NK-92 (cell line): ENCODE results near the gene MX1.

ENCODE experiments used
- DNase-seq: peaks from one replicate; lab custom pipeline; 2025; ENCODE audit not compliant: unreplicated experiment; lab: John Stamatoyannopoulos, UW

Gene MX1

DNA sequence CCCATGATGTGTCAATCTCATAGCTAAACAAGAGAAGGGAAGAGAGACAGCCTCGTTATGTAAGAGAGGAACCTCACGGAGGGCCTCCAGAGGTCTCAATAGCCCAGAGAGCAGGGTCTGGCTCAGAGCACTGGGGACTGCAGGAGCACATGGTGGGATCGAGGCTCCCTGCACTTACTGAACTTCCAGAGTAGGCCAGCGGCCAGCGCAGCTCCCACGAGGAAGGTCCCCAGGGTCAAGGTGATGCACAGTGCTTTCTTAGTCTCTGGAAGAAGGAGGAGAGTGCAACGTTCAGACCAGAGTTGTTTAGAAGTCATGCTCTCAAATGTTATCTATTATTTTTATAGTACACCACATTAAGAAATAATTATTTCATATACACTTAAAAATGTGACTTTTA, 63.3 kb downstream of the MX1 start:
- DNase-seq: no peak

GRCh38 chr21:41490330-41490729, 64.3 kb downstream of the MX1 start:
- DNase-seq: no peak

DNA sequence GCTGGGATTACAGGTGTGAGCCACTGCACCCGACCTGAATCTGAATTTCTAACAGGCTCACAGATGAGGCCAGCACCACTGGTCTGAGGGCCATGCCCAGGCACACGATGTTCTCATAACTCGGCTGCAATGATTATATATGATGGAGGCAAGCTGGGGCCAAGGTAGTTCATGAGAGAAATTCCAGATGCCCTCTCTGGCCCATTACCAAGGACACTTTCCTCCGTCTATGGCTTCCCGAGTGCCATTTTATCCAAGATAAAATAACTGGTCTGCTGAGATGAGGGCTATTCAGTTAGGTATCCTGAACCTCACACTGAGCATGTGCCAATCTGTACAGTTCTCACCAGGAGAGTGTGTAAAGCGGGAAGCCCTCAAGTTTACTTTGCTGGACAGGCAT, 65.4 kb downstream of the MX1 start:
- DNase-seq: no peak

- DNase-seq: no peak
Measured at GRCh38 chr21:41494242-41494641, 68.2 kb downstream of the MX1 start.

- DNase-seq: no peak
Measured at GRCh38 chr21:41497008-41497407, 71.0 kb downstream of the MX1 start.

DNA sequence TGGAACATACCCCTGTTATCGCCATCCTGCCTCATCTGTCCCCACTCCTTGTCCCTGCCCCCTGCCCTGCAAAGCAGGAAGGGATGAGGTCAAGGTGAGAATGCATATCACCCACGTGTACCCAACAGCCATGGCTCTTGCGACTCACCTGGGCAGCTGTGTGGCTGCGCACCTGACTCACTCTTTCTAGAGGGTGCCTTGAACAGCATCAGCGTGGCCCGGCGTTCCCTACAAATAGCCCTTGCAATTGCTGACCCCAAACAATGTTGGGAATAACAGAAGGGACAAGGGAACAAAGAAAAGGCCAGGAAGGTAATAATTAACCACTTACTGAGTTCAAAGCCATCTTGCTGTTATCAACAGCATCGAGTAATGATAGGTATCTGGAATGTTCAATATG, 71.7 kb downstream of the MX1 start:
- DNase-seq: no peak

DNA sequence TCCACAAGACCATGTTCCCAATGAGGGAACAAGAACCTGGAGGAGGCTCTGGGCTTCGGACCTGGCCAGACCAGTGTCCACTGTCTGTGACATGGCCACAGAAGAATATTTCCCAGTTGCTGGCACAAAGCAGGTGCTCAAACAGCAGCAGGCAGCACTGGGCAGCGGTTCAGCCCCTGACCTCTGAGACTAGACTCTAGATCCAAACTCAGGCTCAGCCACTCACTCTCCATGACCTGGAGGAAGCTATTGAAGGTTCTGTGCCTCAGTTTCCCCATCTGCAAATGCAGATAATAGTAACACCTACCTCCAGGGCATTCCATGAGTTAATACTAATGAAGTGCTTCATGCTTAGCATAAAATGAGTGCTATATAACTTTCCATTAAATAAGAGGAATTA, 73.9 kb downstream of the MX1 start:
- no peak for DNase-seq

- no peak for DNase-seq
Measured at GRCh38 chr21:41500363-41500762, 74.3 kb downstream of the MX1 start.

- no peak for DNase-seq
Measured at GRCh38 chr21:41500931-41501381, 74.9 kb downstream of the MX1 start.

GRCh38 chr21:41501919-41502318, 75.9 kb downstream of the MX1 start:
- DNase-seq: no peak

DNA sequence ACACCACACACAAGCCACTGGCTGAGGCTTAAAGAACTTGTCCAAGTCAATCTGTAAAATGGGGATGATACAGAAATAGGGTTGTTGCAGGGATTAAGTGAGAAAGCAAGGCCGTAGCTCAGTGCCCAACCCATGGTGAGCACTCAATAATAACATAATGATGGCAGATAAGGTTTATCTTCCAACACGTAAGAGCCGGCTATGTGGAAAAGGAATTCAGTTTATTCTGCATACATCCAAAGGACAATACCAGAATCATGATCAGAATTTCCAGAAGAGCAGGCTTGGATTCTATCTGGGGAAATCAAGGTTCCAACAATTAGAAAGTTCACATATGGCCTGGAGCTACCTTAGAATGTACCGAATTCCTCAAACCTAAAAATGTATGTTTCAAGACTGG, 77.3 kb downstream of the MX1 start:
- no peak for DNase-seq

- no peak for DNase-seq
Measured at GRCh38 chr21:41504030-41504429, 78.0 kb downstream of the MX1 start.

DNA sequence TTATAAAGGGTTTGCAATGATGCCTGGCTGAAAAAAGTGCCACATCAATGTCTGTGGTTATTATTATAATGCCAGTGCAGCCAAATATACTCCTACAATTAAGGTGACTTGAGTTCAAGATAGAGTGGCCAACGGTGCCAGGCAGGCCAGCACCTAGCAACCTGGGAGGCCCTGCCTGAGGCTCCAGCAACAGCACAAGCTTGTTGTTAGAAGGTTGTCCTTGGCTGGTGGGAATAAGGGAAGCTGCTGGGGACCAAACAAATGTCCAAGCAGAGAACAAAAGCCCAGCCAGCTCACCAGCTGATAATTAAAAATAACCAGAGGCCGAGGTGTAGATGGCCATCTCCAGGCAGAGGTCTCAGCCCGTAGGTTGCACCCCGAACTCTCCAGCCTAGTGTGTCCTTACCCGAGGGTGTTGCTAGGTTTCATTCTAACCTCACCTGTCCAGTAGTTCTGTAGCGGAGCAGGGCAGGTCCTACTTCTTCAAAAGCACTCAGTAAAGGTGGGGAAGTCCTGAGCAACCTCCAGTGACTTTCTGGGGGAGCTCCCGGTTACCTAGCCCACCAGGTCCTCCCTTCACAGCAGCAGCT, 80.1 kb downstream of the MX1 start:
- no peak for DNase-seq

DNA sequence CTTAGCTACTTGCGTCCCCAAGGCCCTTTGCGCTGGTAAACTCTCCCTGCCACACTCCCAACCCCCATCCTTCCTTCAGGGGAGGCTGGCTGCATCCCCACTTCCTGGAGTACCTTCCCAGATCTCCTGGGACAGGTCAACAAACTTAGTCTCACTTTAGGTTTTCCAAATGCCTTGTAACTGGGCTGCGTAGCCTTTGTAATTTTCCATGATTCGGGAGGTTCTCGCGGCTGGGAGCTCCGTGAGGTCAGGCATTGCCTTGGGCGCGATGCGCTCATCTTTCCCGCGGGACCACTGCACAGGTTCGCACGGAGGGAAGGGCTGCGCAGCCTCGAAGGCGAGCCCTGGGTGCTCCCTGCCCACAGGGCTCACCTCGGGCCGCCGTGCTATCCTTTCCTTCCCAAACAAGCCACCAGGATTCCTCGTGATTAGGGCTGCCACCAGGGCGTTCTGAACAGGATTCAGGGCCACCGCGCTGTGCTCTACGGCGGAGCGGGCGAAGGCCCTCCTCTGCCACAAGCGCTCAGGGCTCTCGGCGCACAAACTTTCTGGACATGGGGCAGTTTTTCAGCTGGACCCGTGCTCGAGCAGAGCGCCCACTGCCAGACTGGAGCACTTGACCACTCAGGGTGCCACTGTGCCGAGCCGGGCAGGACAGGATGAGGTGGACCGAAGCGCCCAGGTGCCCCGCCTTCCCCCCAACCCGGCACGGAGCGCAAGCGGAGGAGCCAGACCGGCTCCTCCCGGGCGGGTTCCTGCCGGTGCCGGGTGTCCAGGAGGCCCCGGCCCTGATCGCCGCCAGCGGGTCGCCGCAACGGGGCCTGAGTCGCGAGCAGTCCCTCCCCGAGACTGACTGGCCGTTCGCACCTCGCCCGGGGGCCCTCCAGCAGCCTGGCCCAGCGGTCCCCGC, 80.8 kb downstream of the MX1 start:
- no peak for DNase-seq

DNA sequence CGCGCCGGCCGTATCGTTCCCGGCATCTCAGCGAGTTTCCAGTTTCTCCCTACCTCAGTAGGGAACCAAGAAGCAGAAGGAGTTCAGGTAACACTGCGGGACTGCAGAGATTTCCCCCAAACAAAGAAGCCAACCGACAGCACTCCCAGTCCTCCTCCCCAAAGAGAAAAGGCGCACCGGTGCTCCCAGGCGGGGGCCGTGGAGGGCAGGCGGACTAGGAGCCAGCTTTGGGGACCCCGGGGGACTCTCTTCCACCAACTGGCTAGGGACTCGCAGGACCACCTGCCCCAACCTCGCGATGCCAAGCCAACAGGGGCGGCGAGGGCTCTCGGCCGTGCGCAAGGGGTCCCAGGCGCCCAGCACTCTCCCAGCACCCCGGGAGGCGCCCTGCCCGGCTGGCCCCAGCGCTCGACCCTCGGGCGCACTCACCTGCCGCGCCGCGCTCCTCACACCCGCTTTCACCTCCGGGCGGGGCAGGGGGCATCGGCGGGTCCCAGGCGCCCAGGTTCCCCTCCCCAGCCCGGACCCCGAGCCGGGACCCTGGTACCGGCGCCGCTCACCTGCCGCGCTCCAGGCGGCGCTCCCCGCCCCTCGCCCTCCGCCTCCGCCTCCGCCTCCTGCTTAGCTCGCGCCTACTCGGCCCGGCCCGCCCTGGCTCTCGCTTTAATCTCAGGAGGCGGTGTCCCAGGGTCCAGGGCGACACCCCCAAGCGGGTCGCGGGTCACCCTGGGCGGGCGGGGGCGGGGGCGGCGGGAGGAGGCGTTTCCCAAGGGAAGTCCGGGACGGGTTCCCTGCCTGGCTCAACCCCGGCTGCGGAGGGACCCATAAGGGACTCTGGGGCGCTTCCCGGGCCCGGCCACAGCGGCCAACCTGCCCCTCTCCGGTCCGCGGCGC, 81.7 kb downstream of the MX1 start, which contains the start of gene TMPRSS2:
Gene TMPRSS2 (minus strand): TSS at position 638 of the 894 bp plus-strand sequence. CDS start 10,025 bp downstream, outside the sequence.
- DNase-seq: no peak

DNA sequence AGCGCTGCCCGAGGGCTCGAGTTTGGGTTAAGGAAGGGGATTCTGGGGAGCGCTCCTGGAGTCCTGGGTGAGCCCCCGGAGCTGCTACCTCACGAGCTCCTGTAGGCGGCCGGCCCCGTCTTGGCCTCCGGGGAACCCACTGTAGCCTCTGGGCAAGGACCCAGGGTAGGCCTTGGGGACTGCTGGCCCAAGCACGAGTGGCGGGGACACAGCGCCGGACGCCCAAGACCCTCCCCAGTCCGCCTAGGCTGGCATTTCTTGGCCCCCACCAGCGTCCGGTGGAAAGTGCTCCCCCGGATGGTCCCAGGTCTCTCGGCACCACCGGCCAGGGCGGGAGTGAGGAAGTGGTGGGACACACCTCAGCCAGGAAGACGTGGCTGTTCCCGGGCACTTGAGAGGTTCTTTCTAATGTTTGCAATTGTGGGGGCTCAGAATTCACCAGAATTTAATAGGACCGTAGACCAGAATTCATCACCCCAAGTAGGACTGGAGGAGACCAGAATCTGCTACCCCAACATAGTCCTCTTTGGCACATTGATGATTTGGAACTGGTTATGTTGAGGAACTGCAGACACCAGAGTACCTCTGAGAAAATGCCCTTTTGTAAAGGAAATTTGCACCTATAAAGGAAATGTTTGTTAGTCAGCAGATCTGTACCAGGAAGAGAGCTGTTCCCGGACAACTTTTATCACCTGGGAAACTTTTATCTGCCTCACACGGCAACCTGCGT, 82.5 kb downstream of the MX1 start:
- DNase-seq: no peak
